A549 (cell line): Measurements from ENCODE around the gene AP3B1.

Source experiments
- CTCF ChIP-seq: fragments of >200 bp; sonication (Bioruptor Twin); formaldehyde crosslinking; IDR thresholded peaks from 3 replicates; pipeline ENCODE4 v1.5.1; 2016
- ELK1 ChIP-seq: fragments of 150-350 bp; IDR thresholded peaks from 2 replicates; pipeline ENCODE4 v1.6.1; 2014; ENCODE audit warnings: low read depth, mild to moderate bottlenecking, low read length
- MAX ChIP-seq: IDR thresholded peaks from 2 replicates; pipeline ENCODE4 v1.6.1; 2012
- REST ChIP-seq: fragments of 200-600 bp; sonication (generic); IDR thresholded peaks from 2 replicates; pipeline ENCODE4 v1.6.1; 2016; ENCODE audit warnings: antibody characterized with exemption, mild to moderate bottlenecking, moderate library complexity

- no peak for TF ChIP-seq CTCF
- TF ChIP-seq REST, result no peak
- no peak for TF ChIP-seq ELK1
- TF ChIP-seq MAX, result no peak
Observed at GRCh38 chr5:77974576-77974975, 319.9 kb downstream of the AP3B1 start.
